A549 (cell line): ENCODE results near the gene SSTR3. TPM values are rescaled to one million over a fixed set of nuclear protein-coding genes. Genes with fewer than 3 reads are reported as not detected.

Source experiments
- ATAC-seq, 2 experiments: fragments of 200-7000 bp in 1 of 2; fragments of >200 bp in 1 of 2; cut with Nextera tagmentation in 1 of 2; cut with Tn5 transposase in 1 of 2; 3 replicates each; pipeline versions ENCODE4 v1.8.0 to v1.9.1; 2018 to 2020; ENCODE audit warnings: mild to moderate bottlenecking in 1 of 2, moderate library complexity in 1 of 2
- CTCF ChIA-PET: fragments of 300-600 bp; sonication (Branson Sonifier 250); formaldehyde crosslinking; extraction: SDS; loops from one replicate; lab custom pipeline; 2021; ENCODE audit warnings: antibody characterized with exemption, inconsistent platforms; lab: Yijun Ruan, JAX
- POLR2A ChIA-PET: fragments of 350-600 bp; formaldehyde crosslinking; extraction: SDS; loops from one replicate; lab custom pipeline; 2021; ENCODE audit warnings: antibody characterized with exemption, inconsistent platforms; lab: Yijun Ruan, JAX
- DNase-seq, 2 experiments: peaks; one replicate each; pipeline versions ENCODE4 v3.0.0 to v3.0.0-alpha.2; 2011 to 2016; ENCODE audit warnings: low read depth in 1 of 2, low spot score in 1 of 2
- FAIRE-seq: peaks from 2 replicates; lab custom pipeline; 2011; peaks lifted over from hg19 to GRCh38; lab: Jason Lieb, UNC
- H3K27ac ChIP-seq, 2 experiments: fragments of >200 bp; sonication (Bioruptor Twin); formaldehyde crosslinking; 3 replicates each; pipeline ENCODE4 v1.5.1; 2016 to 2017
- H3K4me1 ChIP-seq: fragments of >200 bp; sonication (Bioruptor Twin); formaldehyde crosslinking; 3 replicates; pipeline ENCODE4 v1.6.1; 2016
- H3K4me2 ChIP-seq: fragments of >200 bp; sonication (Bioruptor Twin); formaldehyde crosslinking; 3 replicates; pipeline ENCODE4 v1.6.1; 2016
- H3K4me3 ChIP-seq: fragments of >200 bp; sonication (Bioruptor Twin); formaldehyde crosslinking; 3 replicates; pipeline ENCODE4 v1.5.1; 2016
- H3K9me3 ChIP-seq: fragments of >200 bp; sonication (Bioruptor Twin); formaldehyde crosslinking; 3 replicates; pipeline ENCODE4 v1.6.1; 2016
- ATOH8 ChIP-seq: fragments of 250-450 bp; sonication (Bioruptor Pico); IDR thresholded peaks from 2 replicates; pipeline ENCODE4 v1.5.0; 2020; ENCODE audit warnings: low read depth, mild to moderate bottlenecking, moderate library complexity
- BHLHE40 ChIP-seq: IDR thresholded peaks from 2 replicates; pipeline ENCODE4 v1.6.1; 2012; ENCODE audit warnings: low read depth, low read length, inconsistent platforms
- CBX8 ChIP-seq: fragments of 200-600 bp; sonication (generic); IDR thresholded peaks from 2 replicates; pipeline ENCODE4 v1.6.1; 2016
- CHD4 ChIP-seq: fragments of 200-600 bp; sonication (generic); IDR thresholded peaks from 2 replicates; pipeline ENCODE4 v1.6.1; 2016; ENCODE audit warnings: antibody characterized with exemption, mild to moderate bottlenecking, borderline replicate concordance
- E2F6 ChIP-seq: IDR thresholded peaks from 2 replicates; pipeline ENCODE4 v1.6.1; 2012; ENCODE audit warnings: low read depth, borderline replicate concordance
- EHMT2 ChIP-seq: fragments of 200-600 bp; sonication (generic); IDR thresholded peaks from 2 replicates; pipeline ENCODE4 v1.6.1; 2016; ENCODE audit warnings: antibody characterized with exemption, low read depth, mild to moderate bottlenecking, moderate library complexity
- GATA3 ChIP-seq: IDR thresholded peaks from 2 replicates; pipeline ENCODE4 v1.6.1; 2012; ENCODE audit warnings: borderline replicate concordance
- HEYL ChIP-seq: fragments of 250-450 bp; sonication (Bioruptor Pico); IDR thresholded peaks from 2 replicates; pipeline ENCODE4 v1.8.0; 2021; ENCODE audit warnings: mild to moderate bottlenecking, moderate library complexity
- HMGXB4 ChIP-seq: fragments of 250-450 bp; sonication (Bioruptor Pico); IDR thresholded peaks from 2 replicates; pipeline ENCODE4 v1.5.0; 2021; ENCODE audit warnings: mild to moderate bottlenecking, moderate library complexity, borderline replicate concordance
- HOXA7 ChIP-seq: fragments of 250-450 bp; sonication (Bioruptor Pico); IDR thresholded peaks from 2 replicates; pipeline ENCODE4 v1.5.0; 2020; ENCODE audit warnings: mild to moderate bottlenecking, moderate library complexity
- HOXB5 ChIP-seq: fragments of 250-450 bp; sonication (Bioruptor Pico); IDR thresholded peaks from 2 replicates; pipeline ENCODE4 v1.5.0; 2020; ENCODE audit warnings: mild to moderate bottlenecking, moderate library complexity
- MAFK ChIP-seq: fragments of 450-650 bp; IDR thresholded peaks from 2 replicates; pipeline ENCODE4 v1.6.1; 2014; ENCODE audit not compliant: partially characterized antibody
- MAX ChIP-seq: IDR thresholded peaks from 2 replicates; pipeline ENCODE4 v1.6.1; 2012
- MAZ ChIP-seq: fragments of 150-350 bp; IDR thresholded peaks from 2 replicates; pipeline ENCODE4 v1.6.1; 2014; ENCODE audit warnings: antibody characterized with exemption, low read depth, low read length, borderline replicate concordance
- NPAS2 ChIP-seq: fragments of 250-450 bp; sonication (Bioruptor Pico); IDR thresholded peaks from 2 replicates; pipeline ENCODE4 v1.8.0; 2022; ENCODE audit warnings: mild to moderate bottlenecking, moderate library complexity, borderline replicate concordance
- NR3C1 ChIP-seq: fragments of >200 bp; sonication (Bioruptor Twin); formaldehyde crosslinking; IDR thresholded peaks from 3 replicates; pipeline ENCODE4 v1.6.1; 2017
- PBX3 ChIP-seq: IDR thresholded peaks from 2 replicates; pipeline ENCODE4 v1.6.1; 2012
- POLR2A ChIP-seq: IDR thresholded peaks from 2 replicates; pipeline ENCODE4 v1.6.1; 2012; ENCODE audit warnings: mild to moderate bottlenecking, low read length
- POLR2AphosphoS2 ChIP-seq: conservative IDR thresholded peaks from 2 replicates; pipeline ENCODE4 v1.6.1; 2012; ENCODE audit warnings: low read length, improper control_type of control experiment, inconsistent platforms
- REST ChIP-seq: fragments of 200-600 bp; sonication (generic); IDR thresholded peaks from 2 replicates; pipeline ENCODE4 v1.6.1; 2016; ENCODE audit warnings: antibody characterized with exemption, mild to moderate bottlenecking, moderate library complexity
- SREBF2 ChIP-seq: fragments of 450-650 bp; IDR thresholded peaks from 2 replicates; pipeline ENCODE4 v1.6.1; 2014; ENCODE audit warnings: mild to moderate bottlenecking, moderate library complexity
- TFCP2L1 ChIP-seq: fragments of 250-450 bp; sonication (Bioruptor Pico); IDR thresholded peaks from 2 replicates; pipeline ENCODE4 v1.5.0; 2021; ENCODE audit warnings: mild to moderate bottlenecking
- ZFP36 ChIP-seq: fragments of 450-650 bp; IDR thresholded peaks from 2 replicates; pipeline ENCODE4 v1.6.1; 2014; ENCODE audit warnings: borderline replicate concordance; ENCODE audit not compliant: partially characterized antibody
- WGBS: methylation state at CpG from one replicate; pipeline ENCODE4 v1.1.6; 2017; ENCODE audit errors: missing lambda C conversion rate; 5-methylcytosine and 5-hydroxymethylcytosine counted together
- polyA plus RNA-seq, 4 experiments: library from polyadenylated mRNA; depleted of rRNA in 3 of 4; stranded (reverse); fragments of >200 nt; fragmentation: RNase III in 1 of 4; extraction: RNeasy Plus Mini Kit Qiagen cat#74134 plus additional on column Dnase treatment in 1 of 4; gene quantifications; 2 replicates in 3 of 4; 3 replicates in 1 of 4; pipeline ENCODE4 v1.2.3, GENCODE V29; 2011 to 2017

SSTR3 gene
- polyA plus RNA-seq, 2 of the 4 experiments (the other 2 are of a cell fraction) = not detected

- DNase-seq (no peak), FAIRE-seq (no peak)
- H3K27ac ChIP-seq = peak overlapping the region; percentile 39 to 52; a peak in 3 of 6 replicates
- peaks cover 91% of the 10 kb centered on the region for H3K4me1 ChIP-seq
- WGBS = 77% methylated on average over 2 of the region's 2 CpGs
- POLR2A ChIA-PET = no interaction called here
- H3K4me2 ChIP-seq = peak overlapping the region; percentile 25; the same call in 2 of the 3 replicates
- no peaks in the 10 kb centered on the region for H3K9me3 ChIP-seq
- CTCF ChIA-PET = interaction anchor here (1.0 to 4.1 kb wide), 4 partner anchors 9 to 26 kb away, joined by 3 to 19 read pairs (median 4); no protein-coding TSS in a partner anchor
- no peak for TF ChIP-seq NPAS2 (CRISPR knock-in tag)
- no peak for TF ChIP-seq E2F6
- TF ChIP-seq, all 56 proteins: peak for 0
- H3K4me3 ChIP-seq = no peak overlapping the region
- no peak for ATAC-seq
These were observed 20.1 kb downstream of the SSTR3 start for GRCh38 chr22:37192204-37192603.

GRCh38 chr22:37190262-37190780 lies 22.0 kb downstream of the SSTR3 start:
- Histone ChIP-seq H3K4me1 (peaks cover 92% of the 10 kb centered on the region), H3K27ac (peak overlapping the region; percentile 99 to 100; a peak in 1 of 6 replicates), H3K4me3 (no peak overlapping the region), H3K9me3 (no peaks in the 10 kb centered on the region), H3K4me2 (peak overlapping the region; percentile 3; the same call in 1 of the 3 replicates)
- DNase-seq (no peak), FAIRE-seq (no peak), ATAC-seq (no peak)
- ChIA-PET POLR2A (no interaction called here), CTCF (interaction anchor here (0.6 to 1.4 kb wide), 4 partner anchors 9 to 25 kb away, joined by 3 to 6 read pairs (median 3); no protein-coding TSS in a partner anchor)
- WGBS = 38% methylated on average over 4 of the region's 4 CpGs
- TF ChIP-seq HOXB5 (CRISPR knock-in tag) (no peak), NR3C1 (no peak), BHLHE40 (no peak), EHMT2 (no peak), CHD4 (no peak), POLR2AphosphoS2 (no peak), MAX (no peak), TFCP2L1 (CRISPR knock-in tag) (no peak), HOXA7 (no peak), MAFK (no peak), HMGXB4 (CRISPR knock-in tag) (no peak), CBX8 (no peak), SREBF2 (no peak)

GRCh38 chr22:37188901-37189466 lies 23.3 kb downstream of the SSTR3 start:
- no peak for ATAC-seq
- no peak overlapping the region for H3K4me3 ChIP-seq
- H3K4me2 ChIP-seq = peak overlapping the region; percentile 96
- H3K27ac ChIP-seq = peak overlapping the region; percentile 99 to 100
- no peak for FAIRE-seq
- peaks cover 83% of the 10 kb centered on the region for H3K4me1 ChIP-seq
- DNase-seq = no peak
- no peaks in the 10 kb centered on the region for H3K9me3 ChIP-seq
- CTCF ChIA-PET = no interaction called here
- WGBS = 81% methylated on average over 2 of the region's 2 CpGs
- POLR2A ChIA-PET = no interaction called here
- no peak for TF ChIP-seq TFCP2L1 (CRISPR knock-in tag)
- no peak for TF ChIP-seq PBX3
- TF ChIP-seq ATOH8 (CRISPR knock-in tag) = no peak
- no peak for TF ChIP-seq E2F6
- TF ChIP-seq GATA3 = no peak
- TF ChIP-seq REST = no peak
- TF ChIP-seq ZFP36 = no peak
- no peak for TF ChIP-seq POLR2A
- TF ChIP-seq HEYL (CRISPR knock-in tag) = no peak
- no peak for TF ChIP-seq MAZ
